Measurements from ENCODE around the gene CD80. TPM values are rescaled to one million over a fixed set of nuclear protein-coding genes. Genes with fewer than 3 reads are reported as not detected.
"Not testable (repeated sequence)": the region's sequence is repeated elsewhere in the genome, so short reads cannot be mapped to it uniquely, and the experiment has no call there.

Gene CD80
- total RNA-seq, 1 donor from 2014 or later = not detected

DNA sequence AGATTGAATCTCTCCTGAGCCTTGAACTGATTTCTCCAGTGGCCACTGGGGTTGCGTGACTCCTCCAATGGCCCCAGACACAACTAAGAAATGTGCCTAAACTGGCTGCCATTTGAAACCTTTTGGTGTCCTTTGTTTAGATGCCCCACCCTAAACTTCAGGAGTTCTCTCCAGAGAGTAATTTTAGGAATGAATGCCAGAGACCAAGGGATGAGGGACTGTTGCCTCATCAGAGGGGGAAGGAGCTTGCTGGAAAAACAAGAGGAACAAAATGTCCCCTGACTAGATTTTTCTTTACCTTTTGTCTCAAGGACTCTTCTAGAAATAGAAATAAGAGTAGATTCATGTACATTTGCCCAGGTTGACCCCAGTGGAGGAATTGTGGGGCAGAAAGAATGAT lies 11.8 kb upstream of the CD80 start:
- no peak overlapping the region for H3K4me3 ChIP-seq (ENCODE audit: low read depth, low read length)
- TF ChIP-seq, protein P1, sequence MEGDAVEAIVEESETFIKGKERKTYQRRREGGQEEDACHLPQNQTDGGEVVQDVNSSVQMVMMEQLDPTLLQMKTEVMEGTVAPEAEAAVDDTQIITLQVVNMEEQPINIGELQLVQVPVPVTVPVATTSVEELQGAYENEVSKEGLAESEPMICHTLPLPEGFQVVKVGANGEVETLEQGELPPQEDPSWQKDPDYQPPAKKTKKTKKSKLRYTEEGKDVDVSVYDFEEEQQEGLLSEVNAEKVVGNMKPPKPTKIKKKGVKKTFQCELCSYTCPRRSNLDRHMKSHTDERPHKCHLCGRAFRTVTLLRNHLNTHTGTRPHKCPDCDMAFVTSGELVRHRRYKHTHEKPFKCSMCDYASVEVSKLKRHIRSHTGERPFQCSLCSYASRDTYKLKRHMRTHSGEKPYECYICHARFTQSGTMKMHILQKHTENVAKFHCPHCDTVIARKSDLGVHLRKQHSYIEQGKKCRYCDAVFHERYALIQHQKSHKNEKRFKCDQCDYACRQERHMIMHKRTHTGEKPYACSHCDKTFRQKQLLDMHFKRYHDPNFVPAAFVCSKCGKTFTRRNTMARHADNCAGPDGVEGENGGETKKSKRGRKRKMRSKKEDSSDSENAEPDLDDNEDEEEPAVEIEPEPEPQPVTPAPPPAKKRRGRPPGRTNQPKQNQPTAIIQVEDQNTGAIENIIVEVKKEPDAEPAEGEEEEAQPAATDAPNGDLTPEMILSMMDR (conservative IDR thresholded peaks at IDR 0.05; ENCODE audit: low read depth, low read length) = no peak
- DNase-seq (ENCODE audit: low read depth) = no peak

DNA sequence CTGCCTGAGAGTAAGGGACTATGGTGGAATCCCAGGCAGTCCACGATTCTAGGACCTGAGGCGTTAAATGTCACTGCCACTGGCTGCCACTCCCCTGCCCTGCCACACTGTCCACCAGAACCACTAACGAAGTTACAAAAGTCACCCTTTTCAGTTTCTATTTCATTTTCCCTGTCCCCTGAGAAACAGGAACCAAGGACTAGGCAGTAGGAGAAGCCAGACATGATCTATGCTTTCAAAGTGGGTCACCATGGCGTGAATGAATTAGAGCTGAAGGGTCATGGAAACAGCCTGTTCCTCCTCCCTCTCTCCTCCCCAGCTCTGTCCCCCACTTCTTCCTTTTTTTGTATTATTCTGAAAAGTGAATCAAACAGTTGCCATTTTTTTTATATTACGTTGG lies 10.8 kb upstream of the CD80 start:
- TF ChIP-seq, protein P1 (conservative IDR thresholded peaks at IDR 0.05; ENCODE audit: low read depth, low read length) = no peak
- H3K4me3 ChIP-seq (ENCODE audit: low read depth, low read length) = no peak overlapping the region
- DNase-seq (ENCODE audit: low read depth) = no peak

DNA sequence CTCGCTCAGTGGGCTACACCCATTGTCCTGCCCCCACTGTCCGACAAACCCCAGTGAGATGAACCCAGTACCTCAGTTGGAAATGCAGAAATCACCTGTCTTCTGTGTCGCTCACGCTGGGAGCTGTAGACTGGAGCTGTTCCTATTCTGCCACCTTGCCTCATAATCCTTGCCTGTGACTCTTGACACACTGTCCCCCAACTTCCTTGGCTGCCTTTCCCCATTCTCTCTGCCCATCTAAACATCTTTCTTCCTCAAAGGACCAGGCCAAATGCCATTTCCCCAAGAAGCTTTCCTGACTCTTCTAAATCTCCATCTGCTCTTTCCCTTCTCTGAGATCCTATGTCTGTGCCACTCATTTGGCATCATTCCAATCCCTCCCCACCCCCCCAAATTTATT lies 9.7 kb upstream of the CD80 start:
- DNase-seq (ENCODE audit: low read depth) = no peak
- no peak overlapping the region for H3K4me3 ChIP-seq (ENCODE audit: low read depth, low read length)
- TF ChIP-seq, protein P1 (conservative IDR thresholded peaks at IDR 0.05; ENCODE audit: low read depth, low read length) = no peak

DNA sequence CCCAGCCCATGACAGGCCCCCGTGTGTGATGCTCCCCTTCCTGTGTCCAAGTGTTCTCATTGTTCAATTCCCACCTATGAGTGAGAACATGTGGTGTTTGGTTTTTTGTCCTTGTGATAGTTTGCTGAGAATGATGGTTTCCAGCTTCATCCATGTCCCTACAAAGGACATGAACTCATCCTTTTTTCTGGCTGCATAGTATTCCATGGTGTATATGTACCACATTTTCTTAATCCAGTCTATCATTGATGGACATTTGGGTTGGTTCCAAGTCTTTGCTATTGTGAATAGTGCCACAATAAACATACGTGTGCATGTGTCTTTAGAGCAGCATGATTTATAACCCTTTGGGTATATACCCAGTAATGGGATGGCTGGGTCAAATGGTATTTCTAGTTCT lies 3.9 kb upstream of the CD80 start:
- not testable (repeated sequence) for H3K4me3 ChIP-seq (ENCODE audit: low read depth, low read length); DNase-seq (ENCODE audit: low read depth)

DNA sequence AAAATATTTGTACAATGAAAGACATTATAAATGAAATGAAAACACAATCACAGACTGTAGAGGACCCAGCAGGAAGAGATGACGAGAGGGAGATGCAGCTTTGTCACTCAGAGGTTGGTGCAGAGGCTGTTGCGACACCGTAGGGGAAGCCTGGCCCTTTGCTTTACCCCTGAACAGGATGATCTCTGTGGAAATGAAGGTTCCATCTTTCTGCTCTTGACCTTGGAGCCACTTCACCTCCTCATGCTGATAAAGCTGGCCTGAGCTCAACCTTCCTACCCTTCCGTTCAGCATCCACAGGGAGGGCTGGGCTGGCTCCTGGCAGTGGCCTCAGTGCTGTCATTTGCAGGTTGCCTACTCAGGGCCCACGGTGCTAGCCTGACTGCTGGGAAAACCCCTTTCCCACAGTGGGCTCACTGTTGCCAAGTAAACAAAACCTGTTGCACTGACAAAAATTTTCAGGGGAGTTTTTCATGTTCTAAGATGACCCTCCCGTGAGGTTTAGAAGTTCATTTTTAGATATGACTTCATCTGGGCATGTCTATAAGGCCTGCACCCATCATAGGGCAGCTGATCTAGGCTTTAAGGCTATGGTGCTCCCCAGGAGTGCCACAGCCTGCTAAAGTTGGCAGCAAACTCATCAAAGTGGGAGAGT lies 3.0 kb upstream of the CD80 start:
- DNase-seq (ENCODE audit: low read depth) = no peak
- TF ChIP-seq, protein P1 (conservative IDR thresholded peaks at IDR 0.05; ENCODE audit: low read depth, low read length) = no peak

DNA sequence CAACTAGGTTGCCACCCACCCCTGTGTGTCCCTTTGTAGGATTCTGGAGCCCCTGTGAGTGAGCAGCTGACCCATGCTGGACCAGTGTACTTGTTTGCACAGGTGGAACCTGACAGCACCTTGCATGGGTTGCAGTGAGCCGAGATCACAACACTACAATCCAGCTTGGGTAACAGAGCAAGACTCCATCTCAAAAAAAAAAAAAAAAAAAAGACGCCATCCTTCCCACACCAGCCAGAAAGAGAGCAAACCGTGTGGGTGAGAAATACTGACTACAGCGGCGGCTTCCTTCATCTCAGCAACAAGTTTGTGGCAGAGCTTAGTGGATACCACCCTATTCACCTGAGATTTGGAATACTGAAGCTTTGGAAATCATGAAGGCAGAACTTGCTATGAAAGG lies 746 bp upstream of the CD80 start:
- TF ChIP-seq, protein P1 (conservative IDR thresholded peaks at IDR 0.05; ENCODE audit: low read depth, low read length) = no peak
- no peak overlapping the region for H3K4me3 ChIP-seq (ENCODE audit: low read depth, low read length)
- no peak for DNase-seq (ENCODE audit: low read depth)

More for the DNA sequence above, 3.0 kb upstream of the CD80 start:
- H3K4me3 ChIP-seq (ENCODE audit: low read depth, low read length) = no peak overlapping the region

DNA sequence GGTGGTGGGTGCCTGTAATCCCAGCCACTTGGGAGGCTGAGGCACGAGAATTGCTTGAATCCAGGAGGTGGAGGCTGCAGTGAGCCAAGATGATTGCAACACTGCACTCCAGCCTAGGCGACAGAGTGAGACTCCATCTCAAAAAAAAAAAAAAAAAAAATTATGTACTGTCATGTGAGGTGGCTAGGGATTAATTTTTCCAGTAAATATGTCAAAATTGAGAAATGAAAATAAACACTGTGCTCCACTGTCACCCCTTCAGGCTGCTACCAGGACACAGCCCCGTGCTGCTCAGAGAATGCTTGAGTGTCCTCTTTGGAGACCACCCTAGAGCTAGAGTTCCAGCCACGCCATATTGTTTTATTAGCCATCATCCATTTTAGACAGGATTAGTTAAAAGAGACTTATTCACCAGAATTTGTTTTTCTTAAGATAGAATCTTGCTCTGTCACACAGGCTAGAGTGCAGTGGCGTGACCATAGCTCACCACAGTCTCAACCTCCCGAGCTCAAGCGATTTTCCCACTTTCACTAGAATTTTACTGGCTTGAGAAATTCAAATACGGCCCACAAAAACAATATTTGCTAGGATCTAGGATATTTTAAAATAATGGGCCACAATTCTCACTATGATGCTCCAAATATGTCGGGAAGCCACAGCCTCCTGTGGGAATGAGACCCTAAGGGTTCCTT lies 642 bp downstream of the CD80 start:
- H3K4me3 ChIP-seq (ENCODE audit: low read depth, low read length) = no peak overlapping the region
- TF ChIP-seq, protein P1 (conservative IDR thresholded peaks at IDR 0.05; ENCODE audit: low read depth, low read length) = no peak
- DNase-seq (ENCODE audit: low read depth) = no peak
